HUDEP-2 (cell line): ENCODE measurements around the gene ZNF398.
"Not testable (repeated sequence)": the region's sequence is repeated elsewhere in the genome, so short reads cannot be mapped to it uniquely, and the experiment has no call there.

Source experiments
- DNase-seq, 76 experiments: peaks; one replicate each; lab custom pipeline; 2025; ENCODE audit not compliant: unreplicated experiment in 76 of 76; lab: John Stamatoyannopoulos, UW

The ZNF398 gene

GRCh38 chr7:149147072-149147751 lies at the start of gene ZNF398:
Gene ZNF398, plus strand, starts transcription at chr7:149147453. Its CDS starts 290 bp downstream, at chr7:149147743.
- DNase-seq, result peak in 71 of 76 experiments; percentile 13 to 86 (median 64)

- no peak for DNase-seq
Observed at GRCh38 chr7:149099058-149099457, 48.2 kb upstream of the ZNF398 start.

- DNase-seq, result no peak
Observed at GRCh38 chr7:149100821-149101220, 46.4 kb upstream of the ZNF398 start.

GRCh38 chr7:149102666-149103065 lies 44.6 kb upstream of the ZNF398 start:
- DNase-seq, result no peak

- no peak for DNase-seq
Observed at GRCh38 chr7:149103424-149103823, 43.8 kb upstream of the ZNF398 start.

GRCh38 chr7:149104214-149104613 lies 43.0 kb upstream of the ZNF398 start:
- DNase-seq, result no peak

- no peak for DNase-seq
Observed at GRCh38 chr7:149104749-149105148, 42.5 kb upstream of the ZNF398 start.

GRCh38 chr7:149109969-149110368 lies 37.3 kb upstream of the ZNF398 start:
- DNase-seq, result no peak

- peak in 6 of 76 experiments; percentile 8 to 54 (median 24) for DNase-seq
Observed at GRCh38 chr7:149125189-149125862, 21.9 kb upstream of the ZNF398 start.

GRCh38 chr7:149125863-149126661 lies 21.2 kb upstream of the ZNF398 start, which contains the start of gene ZNF425:
Gene ZNF425, minus strand, starts transcription at chr7:149126324. Its CDS starts 111 bp downstream, at chr7:149126213.
- peak in 75 of 76 experiments; percentile 12 to 94 (median 86) for DNase-seq

- DNase-seq, result peak in 42 of 76 experiments; percentile 4 to 87 (median 28)
Observed at GRCh38 chr7:149126662-149127266, 20.5 kb upstream of the ZNF398 start.

- DNase-seq, result no peak
Observed at GRCh38 chr7:149130572-149131198, 16.6 kb upstream of the ZNF398 start.

GRCh38 chr7:149133028-149133710 lies 14.1 kb upstream of the ZNF398 start:
- DNase-seq, result peak in 41 of 76 experiments; percentile 1 to 75 (median 26)

GRCh38 chr7:149136118-149136517 lies 11.1 kb upstream of the ZNF398 start:
- no peak for DNase-seq

GRCh38 chr7:149140831-149141230 lies 6.4 kb upstream of the ZNF398 start:
- DNase-seq, result no peak

- no peak for DNase-seq
Observed at GRCh38 chr7:149141893-149142292, 5.4 kb upstream of the ZNF398 start.

- DNase-seq, result not testable (repeated sequence)
Observed at GRCh38 chr7:149144436-149144922, 2.8 kb upstream of the ZNF398 start.

- DNase-seq, result peak in 5 of 76 experiments; percentile 3 to 23 (median 9)
Observed at GRCh38 chr7:149145031-149145845, 2.0 kb upstream of the ZNF398 start.
